ENCODE measurements around the gene ARNT2.

- TF ChIP-seq POLR2A (IDR thresholded peaks at IDR 0.05): no peak
- TF ChIP-seq CTCF (IDR thresholded peaks at IDR 0.05): no peak
- no peak for TF ChIP-seq EP300 (IDR thresholded peaks at IDR 0.05)
These were observed 22.1 kb downstream of the ARNT2 start for GRCh38 chr15:80426316-80426715.
